ENCODE data around the gene TXNDC12. TPM values are rescaled to one million over a fixed set of nuclear protein-coding genes. Genes with fewer than 3 reads are reported as not detected.

Gene TXNDC12
- total and polyA plus RNA-seq, 9 of the 15 experiments (the other 6 are each of a cell fraction or from before 2014, with no cell fraction given) = 17.0 to 60.8 (median 37.8) TPM

DNA sequence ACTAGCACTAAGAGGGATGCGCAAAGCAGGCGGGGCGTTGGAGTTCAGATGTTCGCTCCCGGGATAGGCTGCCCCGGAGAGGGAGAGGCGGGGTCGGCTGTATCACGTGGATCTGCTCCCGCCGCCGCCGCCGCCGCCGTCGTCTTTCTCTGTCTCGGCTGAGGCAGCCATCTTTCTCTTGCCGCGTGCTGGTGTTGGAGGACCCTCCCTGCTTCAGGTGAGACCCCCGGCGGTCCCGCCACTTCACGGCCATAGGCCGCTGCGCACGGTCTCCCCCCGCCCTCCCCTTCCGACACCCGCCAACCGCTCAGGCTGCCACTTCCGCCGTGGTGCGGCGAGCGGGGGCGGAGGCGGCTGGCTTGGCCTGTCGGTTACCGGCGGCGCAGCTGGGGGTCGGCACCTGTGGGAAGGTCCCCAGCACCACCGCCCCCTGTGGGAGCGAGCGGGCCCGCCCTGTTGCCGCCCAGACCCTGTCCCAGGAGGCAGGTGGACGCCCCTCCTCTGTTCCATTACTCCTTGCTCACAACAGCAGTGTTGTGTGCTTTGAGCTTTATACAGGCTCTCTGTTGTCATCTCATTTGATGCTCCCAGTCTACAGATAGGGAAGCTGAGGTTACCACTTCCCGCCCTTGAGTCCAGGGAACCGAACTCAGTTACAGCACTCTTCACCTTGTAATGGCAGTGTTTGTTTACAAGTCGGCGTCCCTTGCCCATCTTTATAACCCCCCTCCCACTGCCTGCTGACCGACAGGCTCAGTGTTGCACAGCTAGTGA lies 1.4 kb upstream of the TXNDC12 start, which contains the start of gene BTF3L4 (continued):
- TF ChIP-seq ZNF239 (CRISPR knock-in tag; IDR thresholded peaks at IDR 0.05) (no peak), ZNF780A (CRISPR knock-in tag; IDR thresholded peaks at IDR 0.05) (0 out of 2 replicates have a peak, but pooled peaks have one; percentile 5), ZNF785 (CRISPR knock-in tag; IDR thresholded peaks at IDR 0.05) (no peak), BDP1 (IDR thresholded peaks at IDR 0.05; ENCODE audit: insufficient read depth, insufficient read length) (no peak), ZNF23 (CRISPR knock-in tag; IDR thresholded peaks at IDR 0.05) (no peak), LEF1 (IDR thresholded peaks at IDR 0.05) (no peak), ZNF668 (CRISPR knock-in tag; IDR thresholded peaks at IDR 0.05) (no peak), MYC (IDR thresholded peaks at IDR 0.05; ENCODE audit: low read depth, low read length) (peak; percentile 99), MYC (CRISPR knock-in tag; IDR thresholded peaks at IDR 0.05; ENCODE audit: borderline replicate concordance, low read depth) (peak; percentile 92), FOXA3 (CRISPR knock-in tag; conservative IDR thresholded peaks at IDR 0.05 in 1 of 2, IDR thresholded peaks at IDR 0.05 in 1 of 2) (peak in 1 of 2 experiments; percentile 82; a peak in 2 of 4 replicates), RFX1 (IDR thresholded peaks at IDR 0.05) (no peak), NR2F6 (CRISPR knock-in tag; IDR thresholded peaks at IDR 0.05) (no peak), CHCHD3 (CRISPR knock-in tag; IDR thresholded peaks at IDR 0.05) (no peak), SIRT6 (IDR thresholded peaks at IDR 0.05; ENCODE audit: low read depth, low read length) (no peak), SAFB (IDR thresholded peaks at IDR 0.05; ENCODE audit: borderline replicate concordance, low read depth, low read length) (no peak)
- TF ChIP-seq, protein P1, sequence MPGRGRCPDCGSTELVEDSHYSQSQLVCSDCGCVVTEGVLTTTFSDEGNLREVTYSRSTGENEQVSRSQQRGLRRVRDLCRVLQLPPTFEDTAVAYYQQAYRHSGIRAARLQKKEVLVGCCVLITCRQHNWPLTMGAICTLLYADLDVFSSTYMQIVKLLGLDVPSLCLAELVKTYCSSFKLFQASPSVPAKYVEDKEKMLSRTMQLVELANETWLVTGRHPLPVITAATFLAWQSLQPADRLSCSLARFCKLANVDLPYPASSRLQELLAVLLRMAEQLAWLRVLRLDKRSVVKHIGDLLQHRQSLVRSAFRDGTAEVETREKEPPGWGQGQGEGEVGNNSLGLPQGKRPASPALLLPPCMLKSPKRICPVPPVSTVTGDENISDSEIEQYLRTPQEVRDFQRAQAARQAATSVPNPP (IDR thresholded peaks at IDR 0.05; ENCODE audit: borderline replicate concordance, insufficient read depth, insufficient read length) = no peak
- TF ChIP-seq, protein P2, sequence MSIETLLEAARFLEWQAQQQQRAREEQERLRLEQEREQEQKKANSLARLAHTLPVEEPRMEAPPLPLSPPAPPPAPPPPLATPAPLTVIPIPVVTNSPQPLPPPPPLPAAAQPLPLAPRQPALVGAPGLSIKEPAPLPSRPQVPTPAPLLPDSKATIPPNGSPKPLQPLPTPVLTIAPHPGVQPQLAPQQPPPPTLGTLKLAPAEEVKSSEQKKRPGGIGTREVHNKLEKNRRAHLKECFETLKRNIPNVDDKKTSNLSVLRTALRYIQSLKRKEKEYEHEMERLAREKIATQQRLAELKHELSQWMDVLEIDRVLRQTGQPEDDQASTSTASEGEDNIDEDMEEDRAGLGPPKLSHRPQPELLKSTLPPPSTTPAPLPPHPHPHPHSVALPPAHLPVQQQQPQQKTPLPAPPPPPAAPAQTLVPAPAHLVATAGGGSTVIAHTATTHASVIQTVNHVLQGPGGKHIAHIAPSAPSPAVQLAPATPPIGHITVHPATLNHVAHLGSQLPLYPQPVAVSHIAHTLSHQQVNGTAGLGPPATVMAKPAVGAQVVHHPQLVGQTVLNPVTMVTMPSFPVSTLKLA (conservative IDR thresholded peaks at IDR 0.05) = peak; percentile 95 to 98
- TF ChIP-seq, protein P3, sequence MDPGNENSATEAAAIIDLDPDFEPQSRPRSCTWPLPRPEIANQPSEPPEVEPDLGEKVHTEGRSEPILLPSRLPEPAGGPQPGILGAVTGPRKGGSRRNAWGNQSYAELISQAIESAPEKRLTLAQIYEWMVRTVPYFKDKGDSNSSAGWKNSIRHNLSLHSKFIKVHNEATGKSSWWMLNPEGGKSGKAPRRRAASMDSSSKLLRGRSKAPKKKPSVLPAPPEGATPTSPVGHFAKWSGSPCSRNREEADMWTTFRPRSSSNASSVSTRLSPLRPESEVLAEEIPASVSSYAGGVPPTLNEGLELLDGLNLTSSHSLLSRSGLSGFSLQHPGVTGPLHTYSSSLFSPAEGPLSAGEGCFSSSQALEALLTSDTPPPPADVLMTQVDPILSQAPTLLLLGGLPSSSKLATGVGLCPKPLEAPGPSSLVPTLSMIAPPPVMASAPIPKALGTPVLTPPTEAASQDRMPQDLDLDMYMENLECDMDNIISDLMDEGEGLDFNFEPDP (CRISPR knock-in tag; IDR thresholded peaks at IDR 0.05) = no peak
- TF ChIP-seq, protein P4, sequence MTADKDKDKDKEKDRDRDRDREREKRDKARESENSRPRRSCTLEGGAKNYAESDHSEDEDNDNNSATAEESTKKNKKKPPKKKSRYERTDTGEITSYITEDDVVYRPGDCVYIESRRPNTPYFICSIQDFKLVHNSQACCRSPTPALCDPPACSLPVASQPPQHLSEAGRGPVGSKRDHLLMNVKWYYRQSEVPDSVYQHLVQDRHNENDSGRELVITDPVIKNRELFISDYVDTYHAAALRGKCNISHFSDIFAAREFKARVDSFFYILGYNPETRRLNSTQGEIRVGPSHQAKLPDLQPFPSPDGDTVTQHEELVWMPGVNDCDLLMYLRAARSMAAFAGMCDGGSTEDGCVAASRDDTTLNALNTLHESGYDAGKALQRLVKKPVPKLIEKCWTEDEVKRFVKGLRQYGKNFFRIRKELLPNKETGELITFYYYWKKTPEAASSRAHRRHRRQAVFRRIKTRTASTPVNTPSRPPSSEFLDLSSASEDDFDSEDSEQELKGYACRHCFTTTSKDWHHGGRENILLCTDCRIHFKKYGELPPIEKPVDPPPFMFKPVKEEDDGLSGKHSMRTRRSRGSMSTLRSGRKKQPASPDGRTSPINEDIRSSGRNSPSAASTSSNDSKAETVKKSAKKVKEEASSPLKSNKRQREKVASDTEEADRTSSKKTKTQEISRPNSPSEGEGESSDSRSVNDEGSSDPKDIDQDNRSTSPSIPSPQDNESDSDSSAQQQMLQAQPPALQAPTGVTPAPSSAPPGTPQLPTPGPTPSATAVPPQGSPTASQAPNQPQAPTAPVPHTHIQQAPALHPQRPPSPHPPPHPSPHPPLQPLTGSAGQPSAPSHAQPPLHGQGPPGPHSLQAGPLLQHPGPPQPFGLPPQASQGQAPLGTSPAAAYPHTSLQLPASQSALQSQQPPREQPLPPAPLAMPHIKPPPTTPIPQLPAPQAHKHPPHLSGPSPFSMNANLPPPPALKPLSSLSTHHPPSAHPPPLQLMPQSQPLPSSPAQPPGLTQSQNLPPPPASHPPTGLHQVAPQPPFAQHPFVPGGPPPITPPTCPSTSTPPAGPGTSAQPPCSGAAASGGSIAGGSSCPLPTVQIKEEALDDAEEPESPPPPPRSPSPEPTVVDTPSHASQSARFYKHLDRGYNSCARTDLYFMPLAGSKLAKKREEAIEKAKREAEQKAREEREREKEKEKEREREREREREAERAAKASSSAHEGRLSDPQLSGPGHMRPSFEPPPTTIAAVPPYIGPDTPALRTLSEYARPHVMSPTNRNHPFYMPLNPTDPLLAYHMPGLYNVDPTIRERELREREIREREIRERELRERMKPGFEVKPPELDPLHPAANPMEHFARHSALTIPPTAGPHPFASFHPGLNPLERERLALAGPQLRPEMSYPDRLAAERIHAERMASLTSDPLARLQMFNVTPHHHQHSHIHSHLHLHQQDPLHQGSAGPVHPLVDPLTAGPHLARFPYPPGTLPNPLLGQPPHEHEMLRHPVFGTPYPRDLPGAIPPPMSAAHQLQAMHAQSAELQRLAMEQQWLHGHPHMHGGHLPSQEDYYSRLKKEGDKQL (CRISPR knock-in tag; IDR thresholded peaks at IDR 0.05; ENCODE audit: borderline replicate concordance) = no peak
